KOPT-K1 (cell line): Measurements from ENCODE around the gene SGPL1.

ENCODE experiments used
- H3K27ac ChIP-seq: fragments of 200-600 bp; sonication (generic); 2 replicates; pipeline ENCODE4 v1.5.1; 2016; ENCODE audit warnings: antibody characterized with exemption, mild to moderate bottlenecking, low read depth, low read length; ENCODE audit not compliant: poor library complexity, severe bottlenecking
- H3K36me3 ChIP-seq: fragments of 200-600 bp; sonication (generic); 2 replicates; pipeline ENCODE4 v1.5.1; 2017; ENCODE audit warnings: antibody characterized with exemption, mild to moderate bottlenecking, low read length, moderate library complexity; ENCODE audit not compliant: insufficient read depth
- H3K9me3 ChIP-seq: fragments of 200-600 bp; sonication (generic); 2 replicates; pipeline ENCODE4 v1.5.1; 2017; ENCODE audit warnings: antibody characterized with exemption, low read length, mild to moderate bottlenecking; ENCODE audit not compliant: insufficient read depth, poor library complexity, severe bottlenecking

The SGPL1 gene

GRCh38 chr10:70814126-70814525, 1.6 kb upstream of the SGPL1 start:
- Histone ChIP-seq H3K36me3 (no peaks in the 10 kb centered on the region), H3K27ac (no peak overlapping the region), H3K9me3 (no peaks in the 10 kb centered on the region)

- peaks cover 9% of the 10 kb centered on the region; the same call in 1 of the 2 replicates for H3K36me3 ChIP-seq
- peak overlapping the region; percentile 16 for H3K27ac ChIP-seq
- H3K9me3 ChIP-seq, result no peaks in the 10 kb centered on the region
These were observed 609 bp downstream of the SGPL1 start for GRCh38 chr10:70816220-70816894.

GRCh38 chr10:70820976-70821750, 5.4 kb downstream of the SGPL1 start:
- Histone ChIP-seq H3K27ac (no peak overlapping the region), H3K36me3 (peaks cover 16% of the 10 kb centered on the region; the same call in 1 of the 2 replicates), H3K9me3 (no peaks in the 10 kb centered on the region)

GRCh38 chr10:70822076-70822820, 6.5 kb downstream of the SGPL1 start:
- H3K9me3 ChIP-seq, result no peaks in the 10 kb centered on the region
- peaks cover 16% of the 10 kb centered on the region; the same call in 1 of the 2 replicates for H3K36me3 ChIP-seq
- H3K27ac ChIP-seq, result no peak overlapping the region

GRCh38 chr10:70827086-70827757, 11.5 kb downstream of the SGPL1 start:
- Histone ChIP-seq H3K36me3 (peaks cover 5% of the 10 kb centered on the region; the same call in 1 of the 2 replicates), H3K9me3 (no peaks in the 10 kb centered on the region), H3K27ac (no peak overlapping the region)

- no peaks in the 10 kb centered on the region for H3K9me3 ChIP-seq
- no peak overlapping the region for H3K27ac ChIP-seq
- peaks cover 5% of the 10 kb centered on the region; the same call in 1 of the 2 replicates for H3K36me3 ChIP-seq
These were observed 13.2 kb downstream of the SGPL1 start for GRCh38 chr10:70828923-70829322.

GRCh38 chr10:70829543-70829942, 13.8 kb downstream of the SGPL1 start:
- H3K9me3 ChIP-seq, result no peaks in the 10 kb centered on the region
- peaks cover 5% of the 10 kb centered on the region; the same call in 1 of the 2 replicates for H3K36me3 ChIP-seq
- H3K27ac ChIP-seq, result no peak overlapping the region

- H3K36me3 ChIP-seq, result peaks cover under 1% of the 10 kb centered on the region; the same call in 1 of the 2 replicates
- no peaks in the 10 kb centered on the region for H3K9me3 ChIP-seq
- H3K27ac ChIP-seq, result no peak overlapping the region
These were observed 14.4 kb downstream of the SGPL1 start for GRCh38 chr10:70830164-70830563.

GRCh38 chr10:70832221-70832620, 16.5 kb downstream of the SGPL1 start:
- Histone ChIP-seq H3K27ac (no peak overlapping the region), H3K9me3 (peaks cover under 1% of the 10 kb centered on the region), H3K36me3 (no peaks in the 10 kb centered on the region)

- H3K36me3 ChIP-seq, result peaks cover 4% of the 10 kb centered on the region; the same call in 1 of the 2 replicates
- H3K27ac ChIP-seq, result no peak overlapping the region
- H3K9me3 ChIP-seq, result peaks cover 7% of the 10 kb centered on the region
These were observed 17.2 kb downstream of the SGPL1 start for GRCh38 chr10:70832852-70833528.

- H3K27ac ChIP-seq, result no peak overlapping the region
These were observed 17.9 kb downstream of the SGPL1 start for GRCh38 chr10:70833601-70834000.

GRCh38 chr10:70834021-70834420, 18.3 kb downstream of the SGPL1 start:
- peaks cover 4% of the 10 kb centered on the region; the same call in 1 of the 2 replicates for H3K36me3 ChIP-seq
- H3K9me3 ChIP-seq, result peaks cover 7% of the 10 kb centered on the region
- no peak overlapping the region for H3K27ac ChIP-seq

More at GRCh38 chr10:70833601-70834000, 17.9 kb downstream of the SGPL1 start:
- peaks cover 4% of the 10 kb centered on the region; the same call in 1 of the 2 replicates for H3K36me3 ChIP-seq
- peaks cover 7% of the 10 kb centered on the region for H3K9me3 ChIP-seq

- Histone ChIP-seq H3K27ac (no peak overlapping the region), H3K9me3 (peaks cover 7% of the 10 kb centered on the region), H3K36me3 (peaks cover 4% of the 10 kb centered on the region; the same call in 1 of the 2 replicates)
These were observed 18.8 kb downstream of the SGPL1 start for GRCh38 chr10:70834441-70835151.
